ENCODE data around the gene CXCL12.

- TF ChIP-seq, protein P1, sequence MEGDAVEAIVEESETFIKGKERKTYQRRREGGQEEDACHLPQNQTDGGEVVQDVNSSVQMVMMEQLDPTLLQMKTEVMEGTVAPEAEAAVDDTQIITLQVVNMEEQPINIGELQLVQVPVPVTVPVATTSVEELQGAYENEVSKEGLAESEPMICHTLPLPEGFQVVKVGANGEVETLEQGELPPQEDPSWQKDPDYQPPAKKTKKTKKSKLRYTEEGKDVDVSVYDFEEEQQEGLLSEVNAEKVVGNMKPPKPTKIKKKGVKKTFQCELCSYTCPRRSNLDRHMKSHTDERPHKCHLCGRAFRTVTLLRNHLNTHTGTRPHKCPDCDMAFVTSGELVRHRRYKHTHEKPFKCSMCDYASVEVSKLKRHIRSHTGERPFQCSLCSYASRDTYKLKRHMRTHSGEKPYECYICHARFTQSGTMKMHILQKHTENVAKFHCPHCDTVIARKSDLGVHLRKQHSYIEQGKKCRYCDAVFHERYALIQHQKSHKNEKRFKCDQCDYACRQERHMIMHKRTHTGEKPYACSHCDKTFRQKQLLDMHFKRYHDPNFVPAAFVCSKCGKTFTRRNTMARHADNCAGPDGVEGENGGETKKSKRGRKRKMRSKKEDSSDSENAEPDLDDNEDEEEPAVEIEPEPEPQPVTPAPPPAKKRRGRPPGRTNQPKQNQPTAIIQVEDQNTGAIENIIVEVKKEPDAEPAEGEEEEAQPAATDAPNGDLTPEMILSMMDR (IDR thresholded peaks at IDR 0.05) = no peak
- TF ChIP-seq POLR2A (IDR thresholded peaks at IDR 0.05) = no peak
- TF ChIP-seq EP300 (IDR thresholded peaks at IDR 0.05) = no peak
- TF ChIP-seq POLR2AphosphoS5 (IDR thresholded peaks at IDR 0.05) = no peak
Observed at GRCh38 chr10:44413416-44413815, 28.5 kb upstream of the CXCL12 start.
